ENCODE results near the gene MUC15. TPM values are rescaled to one million over a fixed set of nuclear protein-coding genes. Genes with fewer than 3 reads are reported as not detected.

The MUC15 gene, protein sequence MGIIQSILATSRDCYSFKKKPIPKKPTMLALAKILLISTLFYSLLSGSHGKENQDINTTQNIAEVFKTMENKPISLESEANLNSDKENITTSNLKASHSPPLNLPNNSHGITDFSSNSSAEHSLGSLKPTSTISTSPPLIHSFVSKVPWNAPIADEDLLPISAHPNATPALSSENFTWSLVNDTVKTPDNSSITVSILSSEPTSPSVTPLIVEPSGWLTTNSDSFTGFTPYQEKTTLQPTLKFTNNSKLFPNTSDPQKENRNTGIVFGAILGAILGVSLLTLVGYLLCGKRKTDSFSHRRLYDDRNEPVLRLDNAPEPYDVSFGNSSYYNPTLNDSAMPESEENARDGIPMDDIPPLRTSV
- polyA plus RNA-seq = not detected in 2 replicates

DNA sequence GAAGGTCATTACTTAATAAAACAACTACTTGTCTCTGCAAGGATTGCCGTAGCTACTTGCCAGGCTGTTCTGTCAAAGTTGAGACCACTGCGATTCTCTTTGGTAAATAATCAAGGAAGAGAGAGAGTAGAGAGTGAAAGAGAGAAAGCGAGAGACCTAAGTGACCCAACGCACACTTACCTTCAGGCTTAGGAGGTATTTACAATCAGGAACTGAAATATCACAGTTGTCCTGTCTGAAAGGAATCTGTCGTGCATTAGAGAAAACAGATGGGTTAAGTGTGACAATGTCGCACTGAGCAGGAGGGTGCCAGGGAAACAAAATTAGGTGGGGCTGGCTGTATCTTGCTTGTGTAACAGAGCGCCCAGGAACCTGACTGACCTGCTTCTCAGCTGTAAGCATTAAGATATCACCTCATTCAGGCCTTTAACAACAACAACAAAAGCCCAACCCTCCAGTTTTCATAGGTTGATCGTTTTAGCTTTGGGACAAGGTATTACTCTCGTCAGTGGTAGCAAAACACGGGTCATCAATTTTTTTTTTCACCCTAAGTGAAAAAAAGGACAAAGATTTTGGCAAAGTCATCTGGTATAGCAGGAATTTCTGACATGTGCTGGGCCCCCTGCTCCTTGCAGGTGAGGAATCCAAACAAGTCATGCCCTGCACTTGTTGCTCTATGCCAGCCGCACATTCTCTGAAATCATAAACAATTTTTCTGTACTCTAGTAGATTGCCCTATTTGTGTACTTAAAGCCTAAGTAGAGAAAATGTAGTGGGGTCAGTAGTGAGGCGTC is at the start of gene MUC15:
MUC15 (minus strand) TSS at position 403 of the 794 bp plus-strand sequence. CDS start 5,169 bp downstream, outside the sequence.

Other genes starting within 250 kb of the MUC15 start
- 6.2 TPM in 1 of 2 replicates, not detected in the other for gene ANO3, start 240.1 kb downstream of the MUC15 start, polyA plus RNA-seq
- not detected in 2 replicates for gene SLC5A12, start 149.8 kb upstream of the MUC15 start, polyA plus RNA-seq